SK-N-MC (cell line): ENCODE measurements around the gene DNMT3B.

Source experiments
- EZH2 ChIP-seq: fragments of 200-600 bp; sonication (generic); IDR thresholded peaks from one replicate; pipeline ENCODE4 v1.6.1; 2017; ENCODE audit warnings: antibody characterized with exemption
- POLR2AphosphoS5 ChIP-seq: IDR thresholded peaks from 2 replicates; pipeline ENCODE4 v1.6.1; 2012; ENCODE audit warnings: mild to moderate bottlenecking, low read depth, low read length, borderline replicate concordance

- TF ChIP-seq POLR2AphosphoS5 (no peak), EZH2 (no peak)
Measured at GRCh38 chr20:32790751-32791057, 28.5 kb downstream of the DNMT3B start.
